ENCODE results near the gene GRM7.

The GRM7 gene

GRCh38 chr3:6985848-6986247 lies 124.9 kb downstream of the GRM7 start:
- DNase-seq, result no peak

GRCh38 chr3:6989608-6990291 lies 128.8 kb downstream of the GRM7 start:
- DNase-seq, result no peak

DNA sequence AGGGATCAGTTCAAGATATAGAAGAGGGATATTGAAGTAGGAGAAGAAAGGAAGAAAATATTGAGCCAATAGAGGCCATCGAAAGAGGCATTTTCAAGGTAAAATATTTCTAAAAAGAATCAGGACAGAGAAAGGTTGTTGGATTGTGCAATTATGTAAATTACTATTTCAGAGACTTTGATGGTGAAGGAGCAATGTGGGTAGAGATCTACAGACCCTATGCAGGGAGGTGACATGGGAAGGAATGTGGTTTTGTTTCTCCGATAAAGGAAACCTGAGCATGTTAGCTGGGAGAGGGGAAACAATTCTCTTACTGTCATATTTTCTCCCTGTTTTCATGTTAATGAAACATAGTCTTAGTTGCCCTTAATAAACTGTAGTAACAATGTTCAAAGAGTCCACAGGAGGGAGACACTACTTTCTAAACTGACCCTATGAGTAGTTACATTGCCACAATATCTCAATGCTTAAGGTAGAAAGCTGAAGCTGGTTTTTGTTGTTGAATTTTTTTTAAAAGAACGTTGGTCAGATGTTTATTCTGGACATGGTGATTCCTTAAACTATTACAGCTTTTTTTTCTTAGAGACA lies 133.3 kb downstream of the GRM7 start:
- DNase-seq, result no peak

- DNase-seq, result no peak
These were observed 139.6 kb downstream of the GRM7 start for GRCh38 chr3:7000501-7000900.

DNA sequence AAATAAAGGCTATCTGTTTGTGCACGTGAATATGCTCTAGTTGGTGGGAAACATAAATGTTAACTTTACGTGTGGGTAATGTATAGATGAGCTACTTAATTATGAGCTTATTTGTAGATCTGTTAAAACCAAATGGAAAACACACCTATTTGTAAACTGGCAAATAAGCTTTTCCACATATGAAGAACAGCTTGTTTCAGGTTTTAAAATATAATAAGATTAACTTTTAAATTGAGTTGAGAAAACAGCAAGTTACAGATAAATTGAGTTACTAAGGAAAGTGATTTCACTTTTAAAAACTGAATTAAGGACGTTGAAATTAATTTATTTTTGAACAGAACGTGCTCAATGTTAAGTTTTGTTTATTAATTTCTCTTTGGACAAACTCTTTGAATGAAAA lies 140.5 kb downstream of the GRM7 start:
- no peak for DNase-seq

DNA sequence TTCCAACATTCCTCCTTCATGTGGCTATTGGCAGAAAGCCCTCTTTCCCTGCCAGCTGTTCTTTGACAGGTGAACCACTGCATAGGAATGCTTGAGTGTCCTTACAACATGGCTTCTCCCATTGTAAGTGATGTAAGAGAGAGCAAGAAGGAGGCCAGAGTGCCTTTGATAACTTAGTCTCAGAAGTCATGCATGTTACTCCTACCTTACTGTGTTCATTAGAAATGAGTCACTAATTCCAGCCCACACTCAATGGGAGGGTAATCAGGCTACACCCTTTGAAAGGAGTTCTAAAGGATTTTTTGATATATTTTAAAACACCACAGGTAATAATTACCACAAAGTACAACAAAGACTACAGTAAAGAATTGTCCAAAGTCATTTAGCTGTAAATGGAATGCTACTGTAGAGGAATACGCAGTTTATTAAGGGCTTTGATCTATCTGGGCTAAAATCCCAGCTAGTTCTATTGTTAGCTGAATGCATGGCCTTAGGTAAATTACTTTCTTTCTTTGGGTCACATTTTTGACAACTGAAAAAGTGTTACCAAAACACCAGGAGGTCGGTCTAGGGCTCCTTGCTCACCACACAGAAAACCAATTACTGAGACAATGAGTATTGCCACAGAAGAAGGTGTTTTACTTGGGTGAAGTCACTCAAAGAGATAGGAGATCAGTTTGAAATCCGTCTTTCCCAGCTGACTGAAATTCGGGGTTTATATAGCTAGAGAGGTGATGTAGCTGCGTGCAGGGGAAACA lies 154.9 kb downstream of the GRM7 start:
- DNase-seq, result no peak

GRCh38 chr3:7025581-7026300 lies 164.8 kb downstream of the GRM7 start:
- DNase-seq, result no peak

DNA sequence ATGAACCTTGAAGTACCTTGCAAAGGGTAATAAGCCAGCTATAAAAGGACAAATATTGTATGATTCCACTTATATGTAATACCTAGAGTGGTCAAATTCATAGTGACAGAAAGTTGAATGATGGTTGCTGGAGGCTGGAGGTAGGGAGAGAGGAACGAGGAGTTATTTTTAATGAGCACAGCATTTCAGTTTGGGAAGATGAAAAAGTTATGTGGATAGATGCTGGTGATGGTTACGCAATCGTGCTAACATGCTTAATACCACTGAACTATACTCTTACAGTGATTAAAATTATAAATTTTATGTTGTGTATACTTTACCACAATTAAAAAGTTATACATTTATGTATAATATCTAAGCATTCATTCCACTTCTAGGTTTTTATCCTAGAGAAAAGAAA lies 168.6 kb downstream of the GRM7 start:
- DNase-seq, result no peak

DNA sequence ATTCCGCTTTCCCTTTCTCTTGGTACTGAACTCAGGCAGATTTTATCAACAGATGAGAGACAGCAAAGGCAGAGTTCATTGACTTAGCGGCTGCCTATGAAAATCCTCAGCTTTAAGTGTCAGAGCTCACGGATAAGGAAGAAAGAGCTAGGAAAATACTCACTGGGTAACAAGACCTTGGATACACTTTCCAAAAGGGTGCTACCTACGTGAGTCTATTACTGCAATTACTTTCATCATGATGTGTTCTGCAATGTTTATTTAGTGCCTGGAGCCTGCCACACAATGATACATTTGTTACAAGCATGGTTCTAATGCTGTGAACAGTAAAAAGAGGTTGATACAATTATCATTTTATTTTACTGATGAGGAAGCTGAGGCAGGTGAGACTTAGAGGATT lies 177.5 kb downstream of the GRM7 start:
- DNase-seq, result no peak

- DNase-seq, result no peak
These were observed 201.8 kb downstream of the GRM7 start for GRCh38 chr3:7062714-7063113.

DNA sequence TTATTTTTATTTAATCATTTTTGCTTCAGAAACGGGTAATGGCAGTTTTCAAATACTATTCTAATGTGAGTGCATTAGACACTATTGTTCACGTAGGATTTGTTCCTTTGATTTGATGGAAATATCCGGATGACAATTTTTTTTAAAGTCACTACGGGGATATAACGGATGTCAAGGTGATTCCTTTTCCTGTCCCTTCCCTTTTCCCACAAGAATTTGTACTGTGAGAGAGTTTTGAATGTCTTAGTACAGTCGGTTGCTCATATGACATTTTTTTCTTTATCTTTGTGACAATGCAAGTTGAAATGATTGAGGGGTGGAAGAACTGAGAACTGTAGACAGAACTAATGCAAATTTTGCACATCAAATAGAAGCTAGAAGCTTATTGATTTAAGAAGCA lies 209.5 kb downstream of the GRM7 start:
- no peak for DNase-seq

DNA sequence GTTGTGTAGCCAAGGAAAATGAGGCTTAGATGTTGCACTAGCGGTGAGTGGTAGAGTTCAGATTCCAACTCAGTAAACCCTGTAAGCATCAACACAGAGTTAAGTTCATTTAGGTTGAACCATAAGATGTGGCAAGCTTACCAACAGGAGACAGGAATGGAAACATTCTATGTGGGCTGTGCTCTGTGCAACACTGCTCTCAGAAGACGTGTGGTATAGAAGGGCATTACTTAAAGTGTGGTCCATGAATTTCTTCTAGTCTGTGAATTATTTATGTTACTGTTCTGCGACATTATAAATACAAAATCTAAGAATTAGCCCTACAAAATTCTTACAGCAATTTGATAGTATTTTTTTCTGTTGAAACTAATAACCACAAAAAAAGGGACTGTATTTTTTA lies 213.3 kb downstream of the GRM7 start:
- DNase-seq, result no peak

GRCh38 chr3:7075117-7075516 lies 214.2 kb downstream of the GRM7 start:
- no peak for DNase-seq

DNA sequence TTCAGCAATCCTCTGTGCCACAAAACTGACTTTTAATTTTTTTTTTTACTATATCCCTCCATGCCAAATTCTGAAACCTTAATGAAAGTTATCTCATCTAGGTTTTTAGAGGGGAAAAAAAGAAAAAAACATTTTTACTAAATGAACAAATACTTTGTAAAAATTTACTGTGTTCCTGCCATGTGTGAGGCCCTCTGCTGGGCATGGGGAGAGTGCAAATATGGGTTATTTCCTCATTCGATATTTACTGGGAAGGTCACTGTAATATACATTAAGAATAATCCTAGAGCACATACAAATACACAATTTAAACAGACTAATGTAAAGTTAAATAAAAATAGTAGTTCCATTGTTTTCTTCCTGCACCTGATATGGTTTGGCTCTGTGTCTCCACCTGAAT lies 215.0 kb downstream of the GRM7 start:
- no peak for DNase-seq

GRCh38 chr3:7082244-7082643 lies 221.3 kb downstream of the GRM7 start:
- no peak for DNase-seq

DNA sequence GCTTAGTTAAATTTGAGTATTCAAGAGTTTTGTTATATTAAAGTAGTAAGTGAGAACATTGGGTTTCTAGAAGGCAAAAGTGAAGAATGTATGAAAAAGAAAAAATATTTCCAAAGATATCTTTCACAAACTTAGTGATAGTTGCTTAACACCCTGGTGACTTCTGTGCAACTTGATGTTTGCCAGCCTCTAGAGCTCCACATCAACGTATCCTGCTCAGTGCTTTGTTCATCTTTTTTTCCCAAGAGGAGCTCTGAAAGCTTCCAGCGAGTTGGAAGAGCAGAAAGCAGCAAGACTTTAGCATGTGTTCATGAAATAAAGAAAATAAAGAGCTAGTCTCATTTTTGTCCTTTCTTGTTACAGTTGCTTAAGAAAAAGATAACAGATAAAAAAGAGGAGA lies 225.5 kb downstream of the GRM7 start:
- DNase-seq, result no peak

DNA sequence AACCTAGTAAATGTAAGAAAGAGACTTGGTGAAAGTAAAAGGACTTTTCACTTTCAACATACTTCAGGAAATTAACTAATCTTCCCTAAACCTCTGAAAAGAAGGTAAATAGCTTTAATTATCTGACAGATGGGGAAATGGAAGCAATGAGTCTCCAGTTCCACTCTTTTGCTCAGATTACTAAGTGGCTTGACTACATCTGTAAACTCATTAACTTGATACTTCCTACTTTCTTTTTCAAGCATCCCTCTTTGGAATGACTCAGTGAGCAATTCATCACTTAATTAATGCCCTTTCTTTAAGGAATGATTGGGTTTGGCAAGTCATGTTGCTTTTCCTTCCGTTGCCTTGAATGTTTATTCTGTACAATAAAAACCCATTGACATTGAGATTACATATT lies 234.2 kb downstream of the GRM7 start:
- DNase-seq, result no peak

DNA sequence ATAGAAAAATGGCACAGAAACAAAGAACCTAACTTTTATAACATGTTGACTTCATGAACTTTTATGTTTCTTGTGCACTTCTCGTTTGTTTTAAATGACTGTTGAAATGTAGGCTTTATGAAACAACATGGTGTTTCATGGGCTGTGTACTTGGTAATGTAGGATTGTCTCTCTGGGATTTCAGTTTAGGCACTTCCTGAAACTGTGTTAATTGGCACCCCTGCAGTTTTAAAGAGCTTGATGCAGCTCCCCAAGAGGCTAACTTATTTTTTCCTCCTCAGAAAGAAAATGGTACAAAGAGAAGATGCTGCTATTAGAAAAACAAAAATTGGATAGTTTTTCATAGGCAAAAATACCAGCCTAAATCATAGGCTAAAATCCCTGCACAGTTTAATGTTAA lies 239.2 kb downstream of the GRM7 start:
- DNase-seq, result no peak

DNA sequence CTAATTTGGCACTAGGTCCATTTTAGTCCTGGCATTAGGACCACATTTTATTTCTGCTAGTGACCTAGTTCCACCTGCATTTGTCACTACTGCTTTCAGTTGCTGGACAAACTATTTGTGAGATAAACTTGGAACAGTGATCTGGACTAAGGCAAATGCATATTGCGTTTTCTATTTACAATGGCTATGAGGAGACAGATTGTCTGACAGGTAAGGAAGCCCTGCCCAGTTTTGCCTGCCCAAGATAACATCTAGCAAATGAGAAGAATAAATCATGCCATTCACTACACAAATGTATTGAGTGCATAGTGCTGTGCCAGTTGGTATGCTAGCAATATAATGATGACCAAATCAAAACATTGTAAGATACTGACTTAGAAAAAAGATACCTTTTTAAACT lies 245.7 kb downstream of the GRM7 start:
- DNase-seq, result no peak

- DNase-seq, result no peak
These were observed 251.7 kb downstream of the GRM7 start for GRCh38 chr3:7112523-7113056.

GRCh38 chr3:7144697-7145308 lies 283.9 kb downstream of the GRM7 start:
- DNase-seq, result no peak

- no peak for DNase-seq
These were observed 285.6 kb downstream of the GRM7 start for GRCh38 chr3:7146529-7146928.

- no peak for DNase-seq
These were observed 297.6 kb downstream of the GRM7 start for GRCh38 chr3:7158516-7158915.
